Mesothelial cell of epicardium (in vitro differentiated cells): ENCODE results near the gene GMPPB. TPM values are rescaled to one million over a fixed set of nuclear protein-coding genes. Genes with fewer than 3 reads are reported as not detected.

Experiments
- DNase-seq, 2 experiments: peaks; one replicate each; pipeline ENCODE4 v3.0.0; 2021; ENCODE audit warnings: low spot score in 2 of 2; ENCODE audit not compliant: unreplicated experiment in 2 of 2
- H3K27ac Mint-ChIP-seq: 2 replicates; pipeline ENCODE4 v1.8.0; 2021; ENCODE audit warnings: mixed read lengths
- H3K27me3 Mint-ChIP-seq: 2 replicates; pipeline ENCODE4 v1.8.0; 2021; ENCODE audit warnings: low read depth, mixed read lengths
- H3K36me3 Mint-ChIP-seq: 2 replicates; pipeline ENCODE4 v1.8.0; 2021; ENCODE audit warnings: mixed read lengths
- H3K4me1 Mint-ChIP-seq: 2 replicates; pipeline ENCODE4 v1.8.0; 2021; ENCODE audit warnings: mixed read lengths
- H3K4me3 Mint-ChIP-seq: 2 replicates; pipeline ENCODE4 v1.8.0; 2021; ENCODE audit warnings: mild to moderate bottlenecking, moderate library complexity, mixed read lengths
- H3K9me3 Mint-ChIP-seq: 2 replicates; pipeline ENCODE4 v1.8.0; 2021; ENCODE audit warnings: mixed read lengths
- total RNA-seq: library from RNA; stranded (reverse); gene quantifications from 3 replicates; pipeline ENCODE4 v1.2.1, GENCODE V29; 2021
- TF ChIP-seq, protein P1 (sequence below): fragments of 200-600 bp; sonication (generic); IDR thresholded peaks from one replicate; pipeline ENCODE4 v1.5.0; 2021; ENCODE audit warnings: antibody characterized with exemption; ENCODE audit not compliant: unreplicated experiment

GMPPB gene
- total RNA-seq, 1 donor from 2014 or later: 32.3 TPM

- no peak for DNase-seq
- TF ChIP-seq, protein P1, sequence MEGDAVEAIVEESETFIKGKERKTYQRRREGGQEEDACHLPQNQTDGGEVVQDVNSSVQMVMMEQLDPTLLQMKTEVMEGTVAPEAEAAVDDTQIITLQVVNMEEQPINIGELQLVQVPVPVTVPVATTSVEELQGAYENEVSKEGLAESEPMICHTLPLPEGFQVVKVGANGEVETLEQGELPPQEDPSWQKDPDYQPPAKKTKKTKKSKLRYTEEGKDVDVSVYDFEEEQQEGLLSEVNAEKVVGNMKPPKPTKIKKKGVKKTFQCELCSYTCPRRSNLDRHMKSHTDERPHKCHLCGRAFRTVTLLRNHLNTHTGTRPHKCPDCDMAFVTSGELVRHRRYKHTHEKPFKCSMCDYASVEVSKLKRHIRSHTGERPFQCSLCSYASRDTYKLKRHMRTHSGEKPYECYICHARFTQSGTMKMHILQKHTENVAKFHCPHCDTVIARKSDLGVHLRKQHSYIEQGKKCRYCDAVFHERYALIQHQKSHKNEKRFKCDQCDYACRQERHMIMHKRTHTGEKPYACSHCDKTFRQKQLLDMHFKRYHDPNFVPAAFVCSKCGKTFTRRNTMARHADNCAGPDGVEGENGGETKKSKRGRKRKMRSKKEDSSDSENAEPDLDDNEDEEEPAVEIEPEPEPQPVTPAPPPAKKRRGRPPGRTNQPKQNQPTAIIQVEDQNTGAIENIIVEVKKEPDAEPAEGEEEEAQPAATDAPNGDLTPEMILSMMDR: no peak
- Mint-ChIP-seq H3K4me1 (no peaks in the 10 kb centered on the region), H3K36me3 (peaks cover 19% of the 10 kb centered on the region), H3K4me3 (no peak overlapping the region), H3K27me3 (peaks cover 5% of the 10 kb centered on the region), H3K27ac (no peak overlapping the region), H3K9me3 (no peaks in the 10 kb centered on the region)
Measured at GRCh38 chr3:49681543-49681942, 42.2 kb downstream of the GMPPB start.

DNA sequence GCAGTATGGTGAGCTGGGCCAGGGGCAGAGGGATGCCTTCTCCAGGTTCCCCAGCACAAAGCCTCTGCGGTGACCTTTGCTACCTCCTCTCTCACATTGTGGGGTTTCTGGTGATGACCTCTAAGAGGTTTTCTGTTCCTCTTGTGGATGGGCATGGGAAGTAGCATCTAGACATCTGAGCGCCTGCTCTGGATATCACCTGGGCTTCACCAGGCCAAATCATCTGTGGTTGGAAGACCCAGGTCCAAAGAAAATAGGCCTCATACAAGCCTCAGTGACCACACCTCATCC is 42.6 kb downstream of the GMPPB start:
- Mint-ChIP-seq H3K36me3 (peaks cover 19% of the 10 kb centered on the region), H3K4me3 (no peak overlapping the region), H3K4me1 (no peaks in the 10 kb centered on the region), H3K27ac (no peak overlapping the region), H3K27me3 (peaks cover 4% of the 10 kb centered on the region), H3K9me3 (no peaks in the 10 kb centered on the region)
- DNase-seq: no peak
- TF ChIP-seq, protein P1: no peak

DNA sequence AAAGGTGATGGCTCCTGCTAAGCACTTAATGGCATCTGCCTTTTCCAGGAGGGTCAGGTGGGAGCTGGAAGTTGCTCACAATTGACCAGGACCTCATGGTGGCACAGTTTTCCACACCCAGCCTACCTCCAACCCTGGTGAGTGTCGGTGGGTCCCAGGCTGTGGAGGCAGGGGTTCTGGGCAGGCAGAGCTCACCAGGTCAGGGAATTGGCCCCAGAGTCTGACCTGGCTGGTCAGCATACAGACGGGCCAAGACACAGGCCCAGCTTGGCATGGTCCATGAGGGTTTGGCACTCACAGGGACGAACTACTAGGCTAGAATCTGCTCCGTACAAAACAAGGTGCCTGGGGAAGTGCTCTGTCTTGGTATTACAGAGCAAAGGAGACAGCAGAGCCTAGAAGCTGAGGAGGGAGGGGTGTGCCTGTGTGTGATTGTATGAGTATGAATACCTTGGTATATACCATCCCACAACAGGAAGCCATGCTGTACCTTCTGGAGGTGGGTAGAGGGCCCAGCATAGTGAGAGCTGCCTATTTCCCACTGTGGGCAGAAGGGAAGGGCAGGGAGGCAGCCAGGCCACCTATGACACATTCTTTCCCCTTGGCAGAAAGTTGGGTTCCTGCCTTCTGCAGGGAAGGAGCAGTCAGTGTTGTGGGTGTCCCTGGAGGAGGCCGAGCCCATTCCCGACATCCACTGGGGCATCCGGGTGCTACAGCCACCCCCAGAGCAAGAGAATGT is 43.1 kb downstream of the GMPPB start:
- no peak for DNase-seq
- H3K36me3 Mint-ChIP-seq: peaks cover 19% of the 10 kb centered on the region
- H3K27ac Mint-ChIP-seq: no peak overlapping the region
- no peaks in the 10 kb centered on the region for H3K9me3 Mint-ChIP-seq
- TF ChIP-seq, protein P1: no peak
- no peaks in the 10 kb centered on the region for H3K4me1 Mint-ChIP-seq
- H3K4me3 Mint-ChIP-seq: no peak overlapping the region
- peaks cover 4% of the 10 kb centered on the region for H3K27me3 Mint-ChIP-seq

DNA sequence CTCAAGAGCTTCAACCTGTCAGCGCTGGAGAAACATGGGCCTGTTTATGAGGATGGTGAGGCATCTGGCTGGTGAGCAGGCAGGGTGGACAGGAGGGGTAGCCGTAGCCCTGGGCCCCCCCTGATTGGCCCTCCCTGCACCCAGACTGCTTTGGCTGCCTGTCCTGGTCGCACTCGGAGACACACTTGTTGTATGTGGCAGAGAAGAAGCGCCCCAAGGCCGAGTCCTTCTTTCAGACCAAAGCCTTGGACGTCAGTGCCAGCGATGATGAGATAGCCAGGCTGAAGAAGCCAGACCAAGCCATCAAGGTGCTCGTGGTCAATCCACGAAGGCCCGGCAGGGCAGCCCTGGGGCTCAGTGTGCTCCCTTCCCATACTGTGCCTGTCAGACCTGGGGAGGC is 47.8 kb downstream of the GMPPB start:
- Mint-ChIP-seq H3K36me3 (peaks cover 13% of the 10 kb centered on the region), H3K27me3 (no peaks in the 10 kb centered on the region), H3K27ac (no peak overlapping the region), H3K9me3 (no peaks in the 10 kb centered on the region), H3K4me1 (peaks cover 20% of the 10 kb centered on the region), H3K4me3 (peak overlapping the region; percentile 85)
- TF ChIP-seq, protein P1: no peak
- DNase-seq: no peak

- peaks cover 20% of the 10 kb centered on the region for H3K4me1 Mint-ChIP-seq
- H3K36me3 Mint-ChIP-seq: peaks cover 7% of the 10 kb centered on the region
- no peaks in the 10 kb centered on the region for H3K9me3 Mint-ChIP-seq
- H3K27ac Mint-ChIP-seq: peak overlapping the region; percentile 43
- no peak for DNase-seq
- no peaks in the 10 kb centered on the region for H3K27me3 Mint-ChIP-seq
- H3K4me3 Mint-ChIP-seq: peak overlapping the region; percentile 85
- TF ChIP-seq, protein P1: no peak
Measured at GRCh38 chr3:49674497-49674983, 49.2 kb downstream of the GMPPB start.
